Body of pancreas (tissue), 4 donors: Measurements from ENCODE around the gene PXMP4. TPM values are rescaled to one million over a fixed set of nuclear protein-coding genes. Genes with fewer than 3 reads are reported as not detected.

Source experiments
- ATAC-seq: fragments of 150-250 bp; one replicate; pipeline ENCODE4 v1.9.1; 2016
- DNase-seq, 4 donors: peaks; one replicate each; pipeline ENCODE4 v3.0.0-alpha.2; 2019
- H3K27ac ChIP-seq, 4 donors: fragments of 200-600 bp; sonication (generic); 1 replicate in 3 of 4; 2 replicates in 1 of 4; pipeline versions ENCODE4 v1.5.1 to v1.6.1; 2016 to 2019; ENCODE audit warnings: mild to moderate bottlenecking in 1 of 4, mixed read lengths in 1 of 4, moderate library complexity in 1 of 4
- H3K27me3 ChIP-seq, 2 donors: fragments of 200-600 bp; sonication (generic); one replicate each; pipeline ENCODE4 v1.6.0; 2016; ENCODE audit warnings: mild to moderate bottlenecking in 1 of 2
- H3K36me3 ChIP-seq, 2 donors: fragments of 200-600 bp; sonication (generic); replicated peaks in 1 of 2; 2 replicates each; pipeline ENCODE4 v1.5.1; 2016; ENCODE audit warnings: low read depth in 2 of 2; ENCODE audit not compliant: insufficient read depth in 1 of 2
- H3K4me1 ChIP-seq: fragments of 200-600 bp; sonication (generic); one replicate; pipeline ENCODE4 v1.6.0; 2016
- H3K4me3 ChIP-seq, 2 donors: fragments of 200-600 bp; sonication (generic); 1 replicate in 1 of 2; 2 replicates in 1 of 2; pipeline ENCODE4 v1.5.1; 2016 to 2019
- H3K9me3 ChIP-seq, 3 donors: fragments of 200-600 bp; sonication (generic); 1 replicate in 2 of 3; 2 replicates in 1 of 3; pipeline ENCODE4 v1.5.1; 2016
- POLR2A ChIP-seq, 3 donors: fragments of 450-650 bp; IDR thresholded peaks; one replicate each; pipeline ENCODE4 v1.6.1; 2016; ENCODE audit warnings: antibody characterized with exemption in 3 of 3, mild to moderate bottlenecking in 2 of 3
- WGBS, 2 donors: methylation state at CpG; one replicate each; pipeline ENCODE4 v1.1.5; 2017; 5-methylcytosine and 5-hydroxymethylcytosine counted together
- intact Hi-C: fragments of 100-400 bp; cut with DNase I; formaldehyde crosslinking; loops from one replicate; pipeline ENCODE4 v1.15.1; 2023
- total RNA-seq, 2 donors: library from RNA; depleted of rRNA; stranded (reverse); fragments of >200 nt; gene quantifications; one replicate each; pipeline ENCODE4 v1.1.0, GENCODE V29; 2016
- TF ChIP-seq, protein P1 (sequence below), 7 experiments: fragments of 450-650 bp in 4 of 7; fragments of 200-600 bp in 3 of 7; sonication (generic) in 3 of 7; IDR thresholded peaks; one replicate each; pipeline ENCODE4 v1.5.1; 2016 to 2019; ENCODE audit warnings: antibody characterized with exemption in 7 of 7

PXMP4 gene
- total RNA-seq, 2 donors from 2014 or later, result 3.3 to 5.2 TPM

DNA sequence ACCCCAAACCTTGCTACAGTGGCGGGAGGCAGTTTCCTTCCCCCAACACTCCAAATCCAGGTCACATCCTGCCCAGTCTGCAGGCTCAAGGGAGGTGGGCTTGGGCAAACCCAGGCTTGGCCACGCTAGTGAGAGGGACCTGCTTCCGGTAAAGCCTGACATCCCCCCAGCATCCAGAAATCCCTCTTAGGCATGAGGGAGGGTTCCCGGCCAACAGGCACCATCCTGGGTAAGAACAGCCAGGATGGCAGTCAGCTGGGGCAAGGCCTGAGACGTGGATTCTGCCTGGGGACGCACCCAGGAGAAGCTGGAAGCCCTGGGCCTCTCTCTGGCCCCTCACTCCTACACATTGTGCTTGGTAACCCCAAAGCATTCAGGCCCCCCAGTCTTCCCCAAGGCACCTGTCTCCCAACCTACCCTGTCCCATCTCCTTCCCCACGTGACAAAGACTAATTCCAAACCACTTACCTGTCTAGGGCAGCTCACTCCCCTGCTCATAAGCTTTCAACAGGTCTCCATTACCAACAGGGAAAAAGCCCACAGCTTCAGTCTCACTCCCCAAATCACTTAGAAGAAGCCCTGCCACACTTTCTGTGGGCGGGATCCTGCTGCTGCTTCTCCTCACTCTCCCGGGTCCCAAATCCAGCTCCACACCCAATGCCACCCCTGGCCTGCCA is 55.9 kb downstream of the PXMP4 start:
- Histone ChIP-seq H3K36me3 (peaks cover 0 to 3% of the 10 kb centered on the region in 2 donors), H3K4me1 (peaks cover 46% of the 10 kb centered on the region), H3K27me3 (no peaks in the 10 kb centered on the region), H3K4me3 (peak overlapping the region; percentile 51 to 61), H3K27ac (peak overlapping the region; percentile 60 to 91 (median 88)), H3K9me3 (no peaks in the 10 kb centered on the region)
- no peak for DNase-seq
- WGBS, 2 donors, result 35 to 87% methylated on average over 3 to 9 of the region's 9 CpGs
- ATAC-seq, result no peak
- intact Hi-C loops, result no loop called here
- TF ChIP-seq POLR2A (IDR thresholded peaks at IDR 0.05), result no peak
- TF ChIP-seq, protein P1, sequence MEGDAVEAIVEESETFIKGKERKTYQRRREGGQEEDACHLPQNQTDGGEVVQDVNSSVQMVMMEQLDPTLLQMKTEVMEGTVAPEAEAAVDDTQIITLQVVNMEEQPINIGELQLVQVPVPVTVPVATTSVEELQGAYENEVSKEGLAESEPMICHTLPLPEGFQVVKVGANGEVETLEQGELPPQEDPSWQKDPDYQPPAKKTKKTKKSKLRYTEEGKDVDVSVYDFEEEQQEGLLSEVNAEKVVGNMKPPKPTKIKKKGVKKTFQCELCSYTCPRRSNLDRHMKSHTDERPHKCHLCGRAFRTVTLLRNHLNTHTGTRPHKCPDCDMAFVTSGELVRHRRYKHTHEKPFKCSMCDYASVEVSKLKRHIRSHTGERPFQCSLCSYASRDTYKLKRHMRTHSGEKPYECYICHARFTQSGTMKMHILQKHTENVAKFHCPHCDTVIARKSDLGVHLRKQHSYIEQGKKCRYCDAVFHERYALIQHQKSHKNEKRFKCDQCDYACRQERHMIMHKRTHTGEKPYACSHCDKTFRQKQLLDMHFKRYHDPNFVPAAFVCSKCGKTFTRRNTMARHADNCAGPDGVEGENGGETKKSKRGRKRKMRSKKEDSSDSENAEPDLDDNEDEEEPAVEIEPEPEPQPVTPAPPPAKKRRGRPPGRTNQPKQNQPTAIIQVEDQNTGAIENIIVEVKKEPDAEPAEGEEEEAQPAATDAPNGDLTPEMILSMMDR (IDR thresholded peaks at IDR 0.05), result no peak

DNA sequence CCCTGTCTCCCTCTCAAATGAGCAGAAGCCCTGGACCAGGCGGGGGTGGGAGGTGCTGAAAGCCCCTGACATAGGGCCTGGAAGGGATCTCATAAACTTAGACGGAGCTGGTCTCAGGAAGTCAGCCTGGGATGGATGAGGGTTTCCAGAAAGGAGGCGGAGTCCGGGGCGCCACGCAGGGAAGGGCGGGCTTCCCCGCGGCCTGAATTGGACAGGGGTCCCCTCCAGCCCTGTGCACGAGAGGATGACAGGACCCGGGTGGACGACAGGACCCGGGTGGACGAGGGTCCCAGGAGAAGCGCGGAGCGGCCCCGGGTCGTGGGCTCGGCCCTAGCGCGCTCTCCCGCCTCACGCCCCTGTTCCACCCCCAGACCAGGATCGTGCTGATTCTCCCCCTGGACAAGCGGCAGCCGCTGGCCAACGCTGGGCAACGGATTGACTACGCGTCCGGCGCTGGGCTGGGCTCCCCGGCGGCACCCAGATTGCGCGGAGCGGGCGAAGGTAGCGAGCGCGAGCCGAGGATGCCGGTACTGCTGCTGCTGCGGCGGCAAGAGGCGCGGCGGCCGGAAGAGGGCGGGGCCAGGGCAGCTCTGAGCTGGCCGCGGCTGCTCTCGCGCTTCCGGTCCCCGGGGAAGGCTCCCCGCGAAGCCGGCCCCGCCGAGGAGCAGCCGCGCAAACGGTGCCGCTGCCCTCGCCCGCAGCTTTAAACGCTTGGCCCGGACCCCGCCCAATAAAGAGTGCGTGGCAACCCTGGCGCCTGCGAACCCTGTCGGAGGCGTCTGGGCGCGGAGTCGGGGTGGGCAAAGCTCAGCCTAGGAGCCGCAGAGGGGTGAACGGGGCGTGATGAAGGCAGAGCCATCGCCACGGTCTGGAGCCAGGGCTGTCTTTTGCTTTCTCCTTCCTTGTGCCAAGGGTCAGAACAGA is 56.7 kb downstream of the PXMP4 start:
- H3K27ac ChIP-seq, result peak overlapping the region; percentile 60 to 91 (median 88)
- no peaks in the 10 kb centered on the region for H3K9me3 ChIP-seq
- H3K4me3 ChIP-seq, result peak overlapping the region; percentile 51 to 61
- intact Hi-C loops, result no loop called here
- WGBS, 2 donors, result 1% methylated on average over 23 to 84 of the region's 84 CpGs
- TF ChIP-seq POLR2A (IDR thresholded peaks at IDR 0.05), result peak; percentile 81 to 85 (median 84)
- TF ChIP-seq, protein P1 (IDR thresholded peaks at IDR 0.05), result peak in 2 of 7 experiments; percentile 3 to 8
- DNase-seq, result peak; percentile 84 to 87 (median 86)
- H3K4me1 ChIP-seq, result peaks cover 46% of the 10 kb centered on the region
- H3K27me3 ChIP-seq, result no peaks in the 10 kb centered on the region
- H3K36me3 ChIP-seq, result no peaks in the 10 kb centered on the region
- peak; percentile 54 for ATAC-seq

DNA sequence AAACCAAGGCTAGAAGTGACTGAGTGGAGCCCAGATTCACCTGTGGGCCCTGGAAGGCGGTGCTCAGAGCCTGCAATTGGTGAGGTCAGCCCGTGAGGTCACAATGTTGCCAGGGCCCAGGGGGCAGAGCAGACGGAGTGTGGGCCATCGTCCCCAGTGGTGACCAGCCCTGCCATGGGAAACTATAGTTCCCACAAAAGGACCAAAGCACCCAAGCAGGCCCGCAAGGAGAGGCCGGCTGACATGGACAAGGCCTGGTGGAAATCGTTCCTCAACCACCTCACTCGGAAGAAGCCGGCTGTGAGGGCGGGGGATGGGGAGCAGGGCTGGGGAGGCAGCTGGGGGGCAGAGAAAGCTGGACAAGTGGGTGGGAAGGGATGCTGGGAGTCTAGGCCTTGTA is 57.9 kb downstream of the PXMP4 start, which contains the start of gene C20orf144:
TSS of gene C20orf144 (plus strand) at position 156 of the 400 bp plus-strand sequence. CDS start at position 175, 19 bp downstream.
- H3K36me3 ChIP-seq, result no peaks in the 10 kb centered on the region
- no peak for DNase-seq
- 91 to 94% methylated on average over 6 to 10 of the region's 10 CpGs for WGBS, 2 donors
- H3K27me3 ChIP-seq, result no peaks in the 10 kb centered on the region
- intact Hi-C loops, result no loop called here
- peak within 1 kb of the TSS in 3 of 4 donors; percentile 88 to 91 (median 89) for H3K27ac ChIP-seq
- ATAC-seq, result no peak
- H3K4me1 ChIP-seq, result peaks cover 33% of the 10 kb centered on the region
- H3K9me3 ChIP-seq, result no peaks in the 10 kb centered on the region
- TF ChIP-seq POLR2A (IDR thresholded peaks at IDR 0.05), result no peak
- TF ChIP-seq, protein P1 (IDR thresholded peaks at IDR 0.05), result no peak
- peak within 1 kb of the TSS; percentile 51 to 61 for H3K4me3 ChIP-seq

DNA sequence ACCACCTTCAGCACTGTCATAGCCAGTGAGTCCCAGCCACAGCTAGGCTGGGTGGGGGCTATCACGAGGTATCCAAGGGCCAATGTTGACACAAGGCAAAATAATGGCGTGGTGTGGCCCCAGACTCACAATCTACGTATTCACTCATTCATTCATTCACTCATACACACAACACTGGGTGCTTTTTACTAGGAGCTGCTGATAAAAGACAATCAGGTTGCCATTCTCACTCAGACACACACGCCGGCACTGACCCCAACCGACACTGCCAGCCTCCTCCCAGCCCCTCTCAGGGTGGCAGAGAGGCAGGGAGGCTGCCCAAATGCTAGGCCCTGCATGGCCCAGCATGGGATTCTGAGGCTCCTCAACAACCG is 59.4 kb downstream of the PXMP4 start:
- H3K27ac ChIP-seq, result no peak overlapping the region
- no peak for DNase-seq
- ATAC-seq, result no peak
- no peaks in the 10 kb centered on the region for H3K36me3 ChIP-seq
- H3K4me1 ChIP-seq, result peaks cover 20% of the 10 kb centered on the region
- 81 to 84% methylated on average over 7 of the region's 7 CpGs for WGBS, 2 donors
- H3K4me3 ChIP-seq, result no peak overlapping the region
- TF ChIP-seq, protein P1 (IDR thresholded peaks at IDR 0.05), result no peak
- no peak for TF ChIP-seq POLR2A (IDR thresholded peaks at IDR 0.05)
- H3K9me3 ChIP-seq, result no peaks in the 10 kb centered on the region
- intact Hi-C loops, result no loop called here
- no peaks in the 10 kb centered on the region for H3K27me3 ChIP-seq
